Measurements from ENCODE around the gene RPS25.

Gene RPS25

GRCh38 chr11:119048644-119049043, 30.5 kb upstream of the RPS25 start:
- H3K27ac ChIP-seq (ENCODE audit: low read length), result no peak overlapping the region
- peaks cover 30% of the 10 kb centered on the region; the same call in 1 of the 2 replicates for H3K36me3 ChIP-seq (replicated peaks; ENCODE audit: insufficient read depth, low read length)
- H3K9me3 ChIP-seq (replicated peaks; ENCODE audit: insufficient read depth, low read length), result no peaks in the 10 kb centered on the region
- H4K20me1 ChIP-seq (ENCODE audit: insufficient read depth, low read length), result no peaks in the 10 kb centered on the region
- H2AFZ ChIP-seq (ENCODE audit: low read length), result no peak overlapping the region
- 0 out of 2 replicates have a peak, but pooled peaks cover 7% of the 10 kb centered on the region for H3F3A ChIP-seq (ENCODE audit: insufficient read depth, low read length)
- no peaks in the 10 kb centered on the region for H3K27me3 ChIP-seq (replicated peaks; ENCODE audit: insufficient read depth, low read length)
- no peak overlapping the region for H3K4me2 ChIP-seq (ENCODE audit: low read depth, low read length)
- H3K79me2 ChIP-seq (ENCODE audit: low read length), result peaks cover 35% of the 10 kb centered on the region
- no peak for DNase-seq
- H3K4me1 ChIP-seq (ENCODE audit: low read length), result no peaks in the 10 kb centered on the region
- no peak overlapping the region for H3K4me3 ChIP-seq (ENCODE audit: low read length)
- H3K9ac ChIP-seq (ENCODE audit: low read length), result no peak overlapping the region
- no peak for TF ChIP-seq CTCF (IDR thresholded peaks at IDR 0.05; ENCODE audit: low read length)
- TF ChIP-seq EZH2 (optimal IDR thresholded peaks at IDR 0.05; ENCODE audit: low read depth, low read length), result no peak
- no peak for TF ChIP-seq EZH2phosphoT487 (IDR thresholded peaks at IDR 0.05; ENCODE audit: low read length)
- no peaks in the 10 kb centered on the region for H3K9me2 ChIP-seq (replicated peaks; ENCODE audit: insufficient read depth, low read length)

GRCh38 chr11:119047205-119047604, 29.1 kb upstream of the RPS25 start:
- no peak overlapping the region for H3K27ac ChIP-seq (ENCODE audit: low read length)
- peaks cover 8% of the 10 kb centered on the region for H3K4me1 ChIP-seq (ENCODE audit: low read length)
- H3K4me2 ChIP-seq (ENCODE audit: low read depth, low read length), result no peak overlapping the region
- peaks cover 20% of the 10 kb centered on the region for H3K79me2 ChIP-seq (ENCODE audit: low read length)
- no peaks in the 10 kb centered on the region for H3K9me2 ChIP-seq (replicated peaks; ENCODE audit: insufficient read depth, low read length)
- H3K27me3 ChIP-seq (replicated peaks; ENCODE audit: insufficient read depth, low read length), result no peaks in the 10 kb centered on the region
- no peak overlapping the region for H3K4me3 ChIP-seq (ENCODE audit: low read length)
- no peaks in the 10 kb centered on the region for H4K20me1 ChIP-seq (ENCODE audit: insufficient read depth, low read length)
- no peak for DNase-seq
- peaks cover 19% of the 10 kb centered on the region for H3F3A ChIP-seq (ENCODE audit: insufficient read depth, low read length)
- H3K9ac ChIP-seq (ENCODE audit: low read length), result no peak overlapping the region
- no peak for TF ChIP-seq EZH2 (optimal IDR thresholded peaks at IDR 0.05; ENCODE audit: low read depth, low read length)
- no peak for TF ChIP-seq CTCF (IDR thresholded peaks at IDR 0.05; ENCODE audit: low read length)
- TF ChIP-seq EZH2phosphoT487 (IDR thresholded peaks at IDR 0.05; ENCODE audit: low read length), result no peak
- H3K9me3 ChIP-seq (replicated peaks; ENCODE audit: insufficient read depth, low read length), result no peaks in the 10 kb centered on the region
- no peak overlapping the region for H2AFZ ChIP-seq (ENCODE audit: low read length)
- 0 out of 2 replicates have a peak, but pooled peaks cover 19% of the 10 kb centered on the region for H3K36me3 ChIP-seq (replicated peaks; ENCODE audit: insufficient read depth, low read length)

- H3K4me1 ChIP-seq (ENCODE audit: low read length), result peaks cover 15% of the 10 kb centered on the region
Measured at GRCh38 chr11:119046489-119046888, 28.3 kb upstream of the RPS25 start.

More at GRCh38 chr11:119046489-119046888, 28.3 kb upstream of the RPS25 start:
- no peaks in the 10 kb centered on the region for H3K9me2 ChIP-seq (replicated peaks; ENCODE audit: insufficient read depth, low read length)
- no peak overlapping the region for H3K4me2 ChIP-seq (ENCODE audit: low read depth, low read length)
- H3K4me3 ChIP-seq (ENCODE audit: low read length), result no peak overlapping the region
- H4K20me1 ChIP-seq (ENCODE audit: insufficient read depth, low read length), result no peaks in the 10 kb centered on the region
- peaks cover 13% of the 10 kb centered on the region for H3K79me2 ChIP-seq (ENCODE audit: low read length)
- H3K9ac ChIP-seq (ENCODE audit: low read length), result no peak overlapping the region
- H3K9me3 ChIP-seq (replicated peaks; ENCODE audit: insufficient read depth, low read length), result no peaks in the 10 kb centered on the region
- no peaks in the 10 kb centered on the region for H3K27me3 ChIP-seq (replicated peaks; ENCODE audit: insufficient read depth, low read length)
- peaks cover 21% of the 10 kb centered on the region for H3F3A ChIP-seq (ENCODE audit: insufficient read depth, low read length)
- DNase-seq, result no peak
- H3K36me3 ChIP-seq (replicated peaks; ENCODE audit: insufficient read depth, low read length), result 0 out of 2 replicates have a peak, but pooled peaks cover 18% of the 10 kb centered on the region
- no peak overlapping the region for H3K27ac ChIP-seq (ENCODE audit: low read length)
- TF ChIP-seq EZH2 (optimal IDR thresholded peaks at IDR 0.05; ENCODE audit: low read depth, low read length) (no peak), CTCF (IDR thresholded peaks at IDR 0.05; ENCODE audit: low read length) (no peak), EZH2phosphoT487 (IDR thresholded peaks at IDR 0.05; ENCODE audit: low read length) (no peak)
- H2AFZ ChIP-seq (ENCODE audit: low read length), result no peak overlapping the region
